Stimulated activated CD8-positive, alpha-beta memory T cell treated with anti-CD3 and anti-CD28 coated beads, Interleukin-15, amount 100 ng/mL, for 4 hours (primary cell): ENCODE data around the gene PTPRCAP.

Experiments
- DNase-seq, 2 donors: peaks; one replicate each; pipeline ENCODE4 v3.0.0-alpha.2; 2020; ENCODE audit warnings: low read depth in 2 of 2

PTPRCAP gene

DNA sequence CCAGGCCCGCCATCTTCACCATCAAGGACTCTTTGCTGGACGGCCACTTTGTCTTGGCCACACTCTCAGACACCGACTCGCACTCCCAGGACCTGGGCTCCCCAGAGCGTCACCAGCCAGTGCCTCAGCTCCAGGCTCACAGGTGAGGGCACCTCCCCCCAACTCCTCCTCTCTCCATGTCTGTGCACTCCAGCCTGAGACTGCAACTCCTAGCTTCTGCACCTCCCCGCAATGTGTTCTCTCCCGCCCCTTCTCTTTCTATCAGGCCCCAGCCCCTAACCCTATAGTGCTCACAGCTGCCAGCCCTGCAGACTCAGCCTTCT lies 41.3 kb downstream of the PTPRCAP start:
- no peak for DNase-seq

DNA sequence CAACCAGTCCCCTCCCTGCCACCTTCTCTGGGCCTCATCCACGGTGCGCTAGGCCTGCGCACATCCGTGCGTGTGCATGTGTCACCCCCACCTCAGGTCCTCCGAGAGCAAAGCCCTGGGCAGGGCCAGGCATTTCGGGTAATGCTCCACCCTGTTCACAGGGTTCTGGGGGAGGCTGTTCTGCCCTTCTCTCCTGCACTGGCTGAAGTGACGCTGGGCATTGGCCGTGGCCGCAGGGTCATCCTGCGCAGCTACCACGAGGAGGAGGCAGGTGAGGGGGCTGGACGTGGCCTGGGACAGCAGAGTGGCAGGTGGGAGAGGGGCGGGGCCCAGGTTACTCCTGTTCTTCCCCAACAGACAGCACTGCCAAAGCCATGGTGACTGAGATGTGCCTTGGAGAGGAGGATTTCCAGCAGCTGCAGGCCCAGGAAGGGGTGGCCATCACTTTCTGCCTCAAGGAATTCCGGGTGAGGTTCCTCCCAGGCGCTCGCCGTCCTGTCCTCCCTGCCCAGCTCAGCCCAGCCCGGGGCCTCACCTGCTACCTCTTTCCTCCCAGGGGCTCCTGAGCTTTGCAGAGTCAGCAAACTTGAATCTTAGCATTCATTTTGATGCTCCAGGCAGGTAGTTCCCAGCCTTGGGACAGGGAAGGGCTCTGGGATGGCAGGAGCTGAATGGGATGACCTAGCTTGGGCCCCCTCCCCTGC lies 41.8 kb downstream of the PTPRCAP start:
- DNase-seq = no peak

DNA sequence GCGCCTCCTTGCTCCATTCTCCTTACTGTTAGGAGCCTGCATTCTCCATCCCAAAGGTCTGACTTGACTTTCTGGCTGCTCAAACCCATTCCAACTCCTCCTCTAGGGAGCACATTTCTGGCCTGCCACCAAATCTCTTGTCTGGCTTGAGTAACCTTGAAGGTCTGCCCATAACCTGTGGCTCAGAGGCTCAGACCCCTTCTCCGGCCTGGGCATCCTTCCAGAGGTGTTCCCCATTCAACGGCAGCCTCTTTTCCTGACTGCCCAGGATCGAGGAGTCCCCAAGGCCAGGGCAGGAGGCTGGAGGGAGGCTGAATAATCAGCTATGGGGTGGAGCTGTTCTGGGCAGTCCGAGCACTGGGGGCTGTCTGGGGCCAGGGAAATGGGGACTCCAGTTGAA lies 43.5 kb downstream of the PTPRCAP start:
- no peak for DNase-seq

DNA sequence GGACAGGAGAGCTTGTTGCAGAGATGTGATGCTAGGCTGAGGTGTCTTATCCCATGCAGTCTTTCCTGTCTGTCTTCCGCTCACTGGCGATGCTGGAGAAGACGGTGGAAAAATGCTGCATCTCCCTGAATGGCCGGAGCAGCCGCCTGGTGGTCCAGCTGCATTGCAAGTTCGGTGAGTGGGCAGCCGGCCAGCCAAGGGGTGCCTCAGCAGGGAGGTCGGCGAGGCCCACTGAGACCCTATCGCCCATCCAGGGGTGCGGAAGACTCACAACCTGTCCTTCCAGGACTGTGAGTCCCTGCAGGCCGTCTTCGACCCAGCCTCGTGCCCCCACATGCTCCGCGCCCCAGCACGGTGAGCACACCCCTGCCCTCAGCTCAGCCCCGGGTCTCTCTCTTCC lies 44.0 kb downstream of the PTPRCAP start:
- no peak for DNase-seq

DNA sequence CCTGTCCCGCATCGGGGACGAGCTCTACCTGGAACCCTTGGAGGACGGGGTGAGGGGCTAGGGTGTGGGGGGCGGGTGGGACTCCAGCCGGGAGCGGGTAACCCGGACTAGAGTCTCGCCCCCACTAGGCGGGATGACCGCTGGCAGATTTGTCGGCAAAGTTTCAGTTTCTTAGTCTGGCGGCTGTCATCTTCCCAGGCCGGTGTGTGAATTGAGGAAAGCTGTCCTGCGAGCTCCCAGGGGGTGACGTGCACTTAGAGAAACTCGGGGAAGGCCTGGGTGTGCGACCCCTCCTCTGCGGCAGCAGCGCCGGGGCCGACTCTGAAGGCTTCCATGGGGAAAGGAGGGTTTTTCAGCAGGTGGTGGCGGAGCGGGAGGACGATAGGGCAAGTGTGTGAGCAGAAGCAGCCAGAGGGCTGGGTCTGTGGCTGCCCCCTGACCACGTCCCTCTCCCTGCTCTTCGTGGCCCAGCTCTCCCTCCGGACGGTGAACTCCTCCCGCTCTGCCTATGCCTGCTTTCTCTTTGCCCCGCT lies 45.2 kb downstream of the PTPRCAP start:
- DNase-seq = no peak

DNA sequence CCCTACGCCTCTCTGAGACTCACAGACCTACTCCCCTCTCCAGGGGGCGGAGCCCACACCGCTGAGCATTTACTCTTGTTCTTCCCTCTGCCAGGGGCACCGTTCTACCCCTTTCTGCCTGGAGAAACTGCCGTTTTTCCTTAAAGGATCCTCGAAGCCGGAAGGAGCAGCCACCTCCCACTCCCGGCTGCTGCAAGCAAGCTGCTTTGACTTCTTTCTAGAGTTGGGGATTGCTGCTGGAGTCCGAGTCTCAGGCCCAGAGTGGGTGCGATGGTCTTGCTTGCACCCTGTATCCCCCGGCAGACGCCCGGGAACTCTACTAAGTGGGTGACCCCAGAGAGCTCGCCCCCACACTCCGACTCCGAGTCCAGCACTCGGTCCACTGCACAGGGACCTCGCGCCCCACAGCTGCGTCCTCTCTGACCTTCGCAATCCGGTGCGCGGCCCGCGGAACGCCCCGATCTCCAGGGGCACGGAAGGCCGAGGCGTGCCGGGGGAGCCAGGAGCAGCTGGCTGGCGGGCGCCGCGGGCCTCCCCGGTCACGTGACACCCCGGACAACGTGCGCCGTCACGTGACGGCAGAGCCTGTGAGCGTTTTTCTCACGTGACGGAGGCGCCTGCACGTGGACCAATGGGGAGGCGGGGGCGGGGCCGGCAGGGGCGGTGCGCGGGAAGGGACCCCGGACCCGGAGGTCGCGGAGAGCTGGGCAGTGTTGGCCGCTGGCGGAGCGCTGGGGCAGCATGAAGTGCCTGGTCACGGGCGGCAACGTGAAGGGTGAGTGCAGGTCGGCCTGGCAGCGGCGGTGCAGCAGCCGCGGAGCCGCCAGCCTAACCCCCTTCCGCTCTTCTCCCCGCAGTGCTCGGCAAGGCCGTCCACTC lies 45.9 kb downstream of the PTPRCAP start, which contains the start of gene RAD9A:
Gene RAD9A, plus strand, starts transcription at position 683 of the 879 bp plus-strand sequence. Its CDS starts 59 bp downstream, at position 742.
- DNase-seq = peak; percentile 86 to 88

DNA sequence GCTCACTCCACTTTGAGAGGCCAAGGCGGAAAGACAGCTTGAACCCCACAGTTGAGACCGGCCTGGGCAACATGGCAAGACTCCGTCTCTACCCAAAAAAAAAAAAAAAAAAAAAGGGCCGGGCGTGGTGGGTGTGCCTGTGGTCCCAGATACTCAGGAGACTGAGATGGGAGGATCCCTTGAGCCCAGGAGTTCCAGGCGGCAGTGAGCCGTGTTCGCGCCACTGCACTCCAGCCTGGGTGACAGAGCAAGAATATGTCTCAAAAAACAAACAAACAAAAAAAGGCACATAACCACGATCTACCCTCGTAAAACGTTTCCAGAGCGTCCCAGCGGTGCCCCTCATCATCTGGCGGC lies 46.6 kb downstream of the PTPRCAP start:
- DNase-seq = no peak

DNA sequence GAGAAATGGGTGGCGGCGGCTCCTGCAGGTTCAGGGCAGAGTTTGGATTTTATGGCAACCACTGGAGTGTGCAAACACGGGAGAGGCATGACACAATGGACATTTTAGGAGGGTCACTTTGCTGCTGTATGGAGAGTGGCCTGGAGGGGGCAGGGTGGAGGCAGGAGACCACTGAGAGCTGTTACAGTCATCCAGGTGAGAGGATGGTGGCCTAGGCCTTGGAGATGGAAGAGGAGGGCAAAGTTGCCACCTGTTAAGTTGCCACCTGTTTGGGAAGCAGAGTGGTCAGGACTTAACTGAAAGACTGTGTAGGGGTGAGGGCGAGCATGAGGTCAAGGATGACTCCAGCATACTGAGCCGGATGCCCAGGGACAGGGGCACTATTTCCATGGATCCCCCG lies 48.0 kb downstream of the PTPRCAP start:
- DNase-seq = no peak

DNA sequence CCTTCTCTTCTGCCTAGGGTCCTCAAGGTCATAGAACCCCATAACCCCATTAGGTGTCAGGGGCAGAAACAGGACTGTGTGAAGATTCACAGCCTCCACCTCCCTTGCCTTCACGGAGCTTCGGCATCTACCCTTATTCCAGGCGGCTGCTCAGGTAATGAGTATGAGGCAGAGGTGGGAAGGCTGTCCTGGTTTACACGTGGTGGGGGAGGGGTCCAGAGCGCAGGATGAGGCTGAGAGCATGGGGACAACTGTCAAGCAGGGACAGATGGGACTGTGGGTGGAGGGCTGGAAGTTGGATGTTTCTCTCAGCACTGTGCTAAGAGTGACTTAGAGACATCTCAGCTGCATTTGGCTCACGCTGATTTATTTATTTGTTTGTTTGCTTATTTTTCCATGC lies 50.0 kb downstream of the PTPRCAP start:
- no peak for DNase-seq

DNA sequence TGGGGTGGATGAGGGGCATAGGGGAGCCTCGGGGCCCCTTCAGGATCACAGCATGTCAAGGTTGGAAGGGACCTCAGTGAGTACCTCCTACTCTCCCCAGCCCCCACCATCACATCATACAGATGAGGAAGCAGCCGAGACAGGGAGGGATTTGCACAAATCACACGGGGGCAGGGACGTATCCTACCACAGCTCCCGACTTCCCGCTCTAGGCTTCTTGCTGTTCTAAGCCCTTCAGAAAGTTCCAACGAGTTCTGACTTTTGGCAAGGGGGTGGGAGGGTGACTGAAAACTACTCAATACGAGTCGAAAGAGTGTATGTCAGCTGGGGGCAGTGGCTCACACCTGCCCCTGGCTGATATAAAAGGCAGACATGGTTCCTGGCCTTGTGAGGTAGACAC lies 50.4 kb downstream of the PTPRCAP start:
- DNase-seq = no peak
